Upper lobe of left lung (tissue), 4 donors: ENCODE data around the gene MYO7A.

Source experiments
- POLR2A ChIP-seq, 4 donors: fragments of 450-650 bp; IDR thresholded peaks; one replicate each; pipeline ENCODE4 v1.5.1; 2016 to 2017; ENCODE audit warnings: antibody characterized with exemption in 4 of 4, mild to moderate bottlenecking in 2 of 4
- TF ChIP-seq, protein P1 (sequence below), 6 experiments: fragments of 450-650 bp in 4 of 6; fragments of 200-600 bp in 2 of 6; sonication (generic) in 2 of 6; IDR thresholded peaks; one replicate each; pipeline ENCODE4 v1.5.1; 2016 to 2019; ENCODE audit warnings: antibody characterized with exemption in 6 of 6

DNA sequence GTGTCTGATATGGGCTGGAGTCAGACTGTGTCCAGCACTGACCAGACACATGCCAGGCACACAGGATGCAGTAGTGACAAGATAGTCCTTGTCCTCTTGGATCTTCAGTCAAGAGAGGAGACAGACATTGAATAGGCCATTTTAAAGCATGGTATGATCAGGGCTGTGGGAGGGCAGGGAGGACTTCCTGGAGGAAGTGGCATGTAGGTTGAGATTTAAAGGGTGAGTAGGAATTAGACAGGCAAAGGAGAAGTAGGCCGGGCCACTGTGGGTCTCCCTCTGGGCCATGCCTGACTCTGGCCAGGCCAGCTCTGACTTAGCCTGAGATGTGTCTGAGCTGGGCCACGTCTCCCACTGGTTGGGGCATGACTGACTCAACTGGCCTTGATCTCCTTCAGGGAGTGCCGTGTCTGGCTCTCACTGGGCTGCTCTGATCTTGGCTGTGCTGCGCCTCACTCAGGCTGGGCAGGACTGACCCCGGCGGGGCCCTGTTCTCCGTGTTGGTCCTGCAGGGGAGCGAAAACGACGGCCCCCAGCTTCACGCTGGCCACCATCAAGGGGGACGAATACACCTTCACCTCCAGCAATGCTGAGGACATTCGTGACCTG lies 71.2 kb downstream of the MYO7A start:
- TF ChIP-seq, protein P1, sequence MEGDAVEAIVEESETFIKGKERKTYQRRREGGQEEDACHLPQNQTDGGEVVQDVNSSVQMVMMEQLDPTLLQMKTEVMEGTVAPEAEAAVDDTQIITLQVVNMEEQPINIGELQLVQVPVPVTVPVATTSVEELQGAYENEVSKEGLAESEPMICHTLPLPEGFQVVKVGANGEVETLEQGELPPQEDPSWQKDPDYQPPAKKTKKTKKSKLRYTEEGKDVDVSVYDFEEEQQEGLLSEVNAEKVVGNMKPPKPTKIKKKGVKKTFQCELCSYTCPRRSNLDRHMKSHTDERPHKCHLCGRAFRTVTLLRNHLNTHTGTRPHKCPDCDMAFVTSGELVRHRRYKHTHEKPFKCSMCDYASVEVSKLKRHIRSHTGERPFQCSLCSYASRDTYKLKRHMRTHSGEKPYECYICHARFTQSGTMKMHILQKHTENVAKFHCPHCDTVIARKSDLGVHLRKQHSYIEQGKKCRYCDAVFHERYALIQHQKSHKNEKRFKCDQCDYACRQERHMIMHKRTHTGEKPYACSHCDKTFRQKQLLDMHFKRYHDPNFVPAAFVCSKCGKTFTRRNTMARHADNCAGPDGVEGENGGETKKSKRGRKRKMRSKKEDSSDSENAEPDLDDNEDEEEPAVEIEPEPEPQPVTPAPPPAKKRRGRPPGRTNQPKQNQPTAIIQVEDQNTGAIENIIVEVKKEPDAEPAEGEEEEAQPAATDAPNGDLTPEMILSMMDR (IDR thresholded peaks at IDR 0.05), result no peak
- no peak for TF ChIP-seq POLR2A (IDR thresholded peaks at IDR 0.05)
